Tibial artery (tissue), 4 donors: ENCODE results near the gene ADM.

ENCODE experiments used
- DNase-seq, 2 donors: peaks; one replicate each; pipeline ENCODE4 v3.0.0-alpha.2; 2019
- H3K27ac ChIP-seq, 2 donors: fragments of 200-600 bp; sonication (generic) in 1 of 2; 1 replicate in 1 of 2; 2 replicates in 1 of 2; pipeline ENCODE4 v1.5.1; 2018 to 2019; ENCODE audit warnings: mild to moderate bottlenecking in 1 of 2
- H3K27me3 ChIP-seq, 2 donors: fragments of 200-600 bp; sonication (generic) in 1 of 2; one replicate each; pipeline versions ENCODE4 v1.5.1 to v1.6.0; 2016 to 2019
- H3K36me3 ChIP-seq, 3 donors: fragments of 200-600 bp; sonication (generic) in 2 of 3; one replicate each; pipeline ENCODE4 v1.5.1; 2016 to 2019; ENCODE audit warnings: mild to moderate bottlenecking in 2 of 3
- H3K4me1 ChIP-seq, 4 donors: fragments of 200-600 bp; sonication (generic) in 2 of 4; 1 replicate in 3 of 4; 2 replicates in 1 of 4; pipeline ENCODE4 v1.5.1; 2016 to 2019
- H3K4me3 ChIP-seq, 2 donors: fragments of 200-600 bp; sonication (generic) in 1 of 2; 1 replicate in 1 of 2; 2 replicates in 1 of 2; pipeline ENCODE4 v1.5.1; 2018 to 2019; ENCODE audit warnings: mild to moderate bottlenecking in 2 of 2
- H3K9me3 ChIP-seq, 3 donors: fragments of 200-600 bp; sonication (generic) in 1 of 3; one replicate each; pipeline ENCODE4 v1.5.1; 2016 to 2019
- intact Hi-C: fragments of 100-400 bp; cut with DNase I; formaldehyde crosslinking; loops from one replicate; pipeline ENCODE4 v1.15.0; 2023; ENCODE audit warnings: low total_unique reads
- TF ChIP-seq, protein P1 (sequence below), 2 experiments: fragments of 200-600 bp in 1 of 2; fragments of 450-650 bp in 1 of 2; IDR thresholded peaks; one replicate each; pipeline ENCODE4 v1.5.1; 2017 to 2019; ENCODE audit warnings: antibody characterized with exemption in 2 of 2, mild to moderate bottlenecking in 1 of 2, moderate library complexity in 1 of 2

ADM gene

DNA sequence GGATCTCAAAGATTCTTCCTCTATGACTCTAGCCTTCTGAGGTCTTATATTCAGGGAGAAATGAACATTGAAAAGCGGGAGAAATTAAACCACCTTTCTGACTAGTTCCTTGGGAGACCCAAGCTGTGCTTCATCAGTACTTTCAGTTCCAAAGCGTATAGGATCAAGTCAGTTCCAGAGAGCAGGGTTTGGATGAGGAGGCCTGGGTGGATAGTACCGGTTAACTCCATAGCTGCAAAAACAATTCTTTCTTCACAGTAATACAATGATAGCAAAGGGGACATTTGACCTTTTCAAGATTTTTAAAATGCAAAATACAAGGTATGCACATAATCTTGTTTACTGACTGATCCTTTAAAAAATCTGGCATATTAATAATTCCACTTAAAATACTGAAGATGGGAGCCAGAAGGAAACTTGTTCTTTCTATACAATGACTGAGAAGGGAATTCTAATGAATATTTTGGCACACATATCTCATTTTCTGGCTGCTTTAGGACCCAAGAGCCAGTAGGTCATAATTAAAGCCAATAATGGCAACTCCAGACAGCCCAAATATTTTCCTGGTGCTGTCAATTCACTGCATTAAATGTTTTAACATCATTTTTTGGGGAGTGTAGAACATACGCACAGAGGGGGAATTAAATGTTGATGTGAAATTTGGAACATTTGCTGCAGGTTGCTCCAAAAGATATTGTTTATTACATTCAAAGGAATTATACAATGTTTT is 16.0 kb downstream of the ADM start:
- Histone ChIP-seq H3K9me3 (no peaks in the 10 kb centered on the region), H3K27me3 (no peaks in the 10 kb centered on the region), H3K36me3 (no peaks in the 10 kb centered on the region), H3K27ac (peak overlapping the region in 1 of 2 donors; percentile 82), H3K4me3 (no peak overlapping the region), H3K4me1 (peaks cover 0 to 42% (median 18%) of the 10 kb centered on the region in 4 donors)
- TF ChIP-seq, protein P1, sequence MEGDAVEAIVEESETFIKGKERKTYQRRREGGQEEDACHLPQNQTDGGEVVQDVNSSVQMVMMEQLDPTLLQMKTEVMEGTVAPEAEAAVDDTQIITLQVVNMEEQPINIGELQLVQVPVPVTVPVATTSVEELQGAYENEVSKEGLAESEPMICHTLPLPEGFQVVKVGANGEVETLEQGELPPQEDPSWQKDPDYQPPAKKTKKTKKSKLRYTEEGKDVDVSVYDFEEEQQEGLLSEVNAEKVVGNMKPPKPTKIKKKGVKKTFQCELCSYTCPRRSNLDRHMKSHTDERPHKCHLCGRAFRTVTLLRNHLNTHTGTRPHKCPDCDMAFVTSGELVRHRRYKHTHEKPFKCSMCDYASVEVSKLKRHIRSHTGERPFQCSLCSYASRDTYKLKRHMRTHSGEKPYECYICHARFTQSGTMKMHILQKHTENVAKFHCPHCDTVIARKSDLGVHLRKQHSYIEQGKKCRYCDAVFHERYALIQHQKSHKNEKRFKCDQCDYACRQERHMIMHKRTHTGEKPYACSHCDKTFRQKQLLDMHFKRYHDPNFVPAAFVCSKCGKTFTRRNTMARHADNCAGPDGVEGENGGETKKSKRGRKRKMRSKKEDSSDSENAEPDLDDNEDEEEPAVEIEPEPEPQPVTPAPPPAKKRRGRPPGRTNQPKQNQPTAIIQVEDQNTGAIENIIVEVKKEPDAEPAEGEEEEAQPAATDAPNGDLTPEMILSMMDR (IDR thresholded peaks at IDR 0.05) = no peak
- intact Hi-C loops = loop anchor here (5.0 kb wide), 1 partner anchor 564 kb away; no protein-coding TSS in a partner anchor
- no peak for DNase-seq

DNA sequence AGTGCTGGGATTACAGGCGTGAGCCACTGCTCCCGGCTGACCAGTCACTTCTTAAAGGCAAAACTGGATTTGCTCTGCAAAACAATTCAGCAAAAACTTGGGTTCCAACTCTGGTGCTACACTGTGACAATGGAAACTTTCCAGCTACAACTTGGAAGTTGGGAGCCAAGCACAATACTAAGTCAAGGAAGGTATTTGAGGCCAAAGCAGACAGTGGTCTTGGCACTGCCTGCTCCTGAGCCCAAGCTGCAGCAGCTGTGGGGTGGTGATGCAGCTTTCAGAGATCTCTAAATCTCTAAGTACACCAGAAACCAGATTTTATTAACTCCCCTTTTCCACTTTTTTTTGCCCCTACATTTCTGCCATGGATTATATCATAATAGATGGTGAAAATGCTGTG is 17.5 kb downstream of the ADM start:
- H3K36me3 ChIP-seq = no peaks in the 10 kb centered on the region
- peak overlapping the region; percentile 70 to 82 for H3K27ac ChIP-seq
- peak in 1 of 2 donors; percentile 81 for DNase-seq
- peaks cover 5 to 55% (median 32%) of the 10 kb centered on the region in 4 donors for H3K4me1 ChIP-seq
- H3K4me3 ChIP-seq = peak overlapping the region in 1 of 2 donors; percentile 0
- no peaks in the 10 kb centered on the region for H3K9me3 ChIP-seq
- H3K27me3 ChIP-seq = no peaks in the 10 kb centered on the region
- TF ChIP-seq, protein P1 (IDR thresholded peaks at IDR 0.05) = no peak
- intact Hi-C loops = loop anchor here (5.0 kb wide), 1 partner anchor 565 kb away; no protein-coding TSS in a partner anchor

DNA sequence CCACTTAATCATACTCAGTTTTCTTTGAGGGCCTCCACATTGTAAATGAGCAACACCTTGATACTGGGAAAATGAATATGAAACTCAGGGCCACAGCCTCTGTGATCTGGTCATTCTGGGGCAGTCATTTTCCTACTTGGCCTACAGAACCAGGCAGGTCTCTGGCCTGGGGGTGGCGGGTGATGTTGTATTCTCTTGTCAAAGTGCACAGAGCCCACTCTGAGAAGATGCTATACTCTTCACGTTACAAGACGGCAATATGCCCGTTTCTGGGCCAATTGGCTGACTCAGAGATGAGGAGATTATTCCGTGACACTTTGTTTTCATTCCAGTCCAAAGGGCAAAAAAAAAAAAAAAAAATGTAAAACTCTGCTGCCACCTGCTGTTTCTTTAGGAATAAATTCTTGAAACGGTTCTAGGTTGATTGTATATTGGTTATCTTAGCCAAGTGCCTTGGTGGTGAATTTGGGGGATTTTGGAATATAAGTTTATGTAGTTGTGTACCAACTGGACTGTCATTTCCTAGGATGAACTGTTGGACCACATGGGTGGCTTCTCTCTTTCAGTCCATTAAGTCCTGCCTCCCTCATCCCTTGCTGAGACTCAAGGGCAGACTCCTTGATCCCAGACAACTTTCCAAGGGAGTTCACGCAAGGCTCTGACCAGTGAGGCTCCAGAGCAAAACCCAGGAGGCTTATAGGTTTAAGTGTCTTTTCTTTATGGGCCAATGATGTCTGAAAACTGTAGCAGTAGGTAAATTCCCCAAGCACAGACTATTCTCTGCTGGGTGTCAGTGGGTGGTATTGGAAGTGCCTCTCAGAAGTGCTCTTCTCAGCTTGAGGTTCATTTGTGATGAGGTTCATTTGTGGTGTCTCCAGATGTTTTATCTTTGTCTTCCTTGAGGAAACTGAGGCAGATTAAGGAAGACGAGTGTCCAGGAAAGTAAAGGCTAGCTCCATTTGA is 18.2 kb downstream of the ADM start:
- Histone ChIP-seq H3K4me1 (peaks cover 5 to 62% (median 32%) of the 10 kb centered on the region in 4 donors), H3K4me3 (peak overlapping the region in 1 of 2 donors; percentile 0), H3K9me3 (no peaks in the 10 kb centered on the region), H3K27me3 (no peaks in the 10 kb centered on the region), H3K36me3 (no peaks in the 10 kb centered on the region), H3K27ac (peak overlapping the region; percentile 70 to 82)
- intact Hi-C loops = loop anchor here (5.0 kb wide), 1 partner anchor 566 kb away; no protein-coding TSS in a partner anchor
- DNase-seq = peak; percentile 80 to 83
- TF ChIP-seq, protein P1 (IDR thresholded peaks at IDR 0.05) = peak; percentile 58 to 82

DNA sequence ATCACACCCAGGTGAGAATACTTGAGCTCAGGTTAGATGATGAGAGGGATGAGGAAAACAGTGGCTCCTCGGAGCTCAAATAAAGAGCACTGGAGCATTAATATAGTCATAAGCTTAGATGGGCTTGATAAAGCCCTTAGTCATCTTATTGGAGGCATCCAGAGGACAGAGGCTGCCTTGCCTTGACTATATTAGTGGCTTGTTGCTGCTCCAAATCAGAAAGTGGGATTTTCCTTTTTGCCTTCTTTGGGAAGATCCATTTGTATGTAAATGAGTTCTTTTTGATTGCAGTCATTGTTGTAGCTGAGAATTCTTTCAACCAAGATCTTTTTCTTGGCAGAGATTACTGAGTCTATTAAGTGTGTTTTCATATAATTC is 18.9 kb downstream of the ADM start:
- intact Hi-C loops = loop anchor here (5.0 kb wide), 1 partner anchor 566 kb away; no protein-coding TSS in a partner anchor
- no peaks in the 10 kb centered on the region for H3K36me3 ChIP-seq
- H3K27ac ChIP-seq = peak overlapping the region; percentile 56 to 82
- no peaks in the 10 kb centered on the region for H3K9me3 ChIP-seq
- no peaks in the 10 kb centered on the region for H3K27me3 ChIP-seq
- H3K4me3 ChIP-seq = no peak overlapping the region
- TF ChIP-seq, protein P1 (IDR thresholded peaks at IDR 0.05) = no peak
- peaks cover 5 to 69% (median 38%) of the 10 kb centered on the region in 4 donors for H3K4me1 ChIP-seq
- no peak for DNase-seq

DNA sequence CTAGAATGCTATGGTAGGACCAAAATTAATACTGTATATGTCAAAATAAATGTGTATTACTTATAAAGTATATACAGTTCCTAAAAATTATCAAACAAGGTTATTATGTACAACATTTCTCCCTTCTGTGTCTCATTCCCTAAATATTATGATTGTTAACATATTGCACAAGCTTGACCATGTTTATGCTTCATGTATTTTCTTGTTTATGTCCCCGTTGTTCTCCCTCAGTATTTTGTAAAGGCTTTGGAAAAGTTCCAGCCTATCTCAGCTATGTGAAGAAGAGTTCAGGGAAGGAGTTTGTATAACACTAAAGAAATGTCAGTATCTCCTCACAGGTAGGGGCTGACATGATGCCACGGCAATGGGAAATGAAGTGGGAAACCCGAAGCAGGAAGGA is 19.6 kb downstream of the ADM start:
- H3K9me3 ChIP-seq = no peaks in the 10 kb centered on the region
- TF ChIP-seq, protein P1 (IDR thresholded peaks at IDR 0.05) = no peak
- no peaks in the 10 kb centered on the region for H3K36me3 ChIP-seq
- no peaks in the 10 kb centered on the region for H3K27me3 ChIP-seq
- H3K4me3 ChIP-seq = no peak overlapping the region
- H3K4me1 ChIP-seq = peaks cover 5 to 74% (median 40%) of the 10 kb centered on the region in 4 donors
- peak overlapping the region; percentile 56 to 82 for H3K27ac ChIP-seq
- intact Hi-C loops = loop anchor here (5.0 kb wide), 1 partner anchor 567 kb away; no protein-coding TSS in a partner anchor
- DNase-seq = no peak
